H9 (cell line): Measurements from ENCODE around the gene PCDHGC5. TPM values are rescaled to one million over a fixed set of nuclear protein-coding genes. Genes with fewer than 3 reads are reported as not detected.

Experiments
- DNase-seq: peaks from one replicate; pipeline ENCODE4 v3.0.0-alpha.2; 2017
- H2AFZ ChIP-seq: one replicate; pipeline ENCODE4 v1.6.1; 2013; ENCODE audit warnings: mild to moderate bottlenecking, low read length, control low read depth, moderate library complexity
- H2AK5ac ChIP-seq: 2 replicates; pipeline ENCODE4 v1.6.1; 2013; ENCODE audit warnings: low read length, control low read depth, mixed read lengths; ENCODE audit not compliant: insufficient read length
- H2BK120ac ChIP-seq: one replicate; pipeline ENCODE4 v1.6.1; 2013; ENCODE audit warnings: low read depth, mild to moderate bottlenecking, low read length, control low read depth, inconsistent platforms; ENCODE audit not compliant: poor library complexity, severe bottlenecking
- H2BK12ac ChIP-seq: 2 replicates; pipeline ENCODE4 v1.6.1; 2013; ENCODE audit warnings: low read length, control low read depth, mixed read lengths, low read depth; ENCODE audit not compliant: insufficient read length
- H2BK15ac ChIP-seq: 2 replicates; pipeline ENCODE4 v1.6.1; 2013; ENCODE audit warnings: low read depth, low read length, control low read depth
- H2BK20ac ChIP-seq: one replicate; pipeline ENCODE4 v1.6.1; 2013; ENCODE audit warnings: low read depth, mild to moderate bottlenecking, low read length, control low read depth, inconsistent platforms; ENCODE audit not compliant: poor library complexity, severe bottlenecking
- H2BK5ac ChIP-seq: 2 replicates; pipeline ENCODE4 v1.6.1; 2013; ENCODE audit warnings: low read length, control low read depth, mixed read lengths; ENCODE audit not compliant: insufficient read length
- H3K14ac ChIP-seq: 2 replicates; pipeline ENCODE4 v1.6.1; 2013; ENCODE audit warnings: low read length, control low read depth; ENCODE audit not compliant: insufficient read depth
- H3K18ac ChIP-seq: 2 replicates; pipeline ENCODE4 v1.6.1; 2013; ENCODE audit warnings: low read depth, mild to moderate bottlenecking, mixed read lengths, low read length, control low read depth; ENCODE audit not compliant: insufficient read length
- H3K23ac ChIP-seq: 2 replicates; pipeline ENCODE4 v1.6.1; 2013; ENCODE audit warnings: low read length, control low read depth, mixed read lengths, low read depth; ENCODE audit not compliant: insufficient read length
- H3K23me2 ChIP-seq: 2 replicates; pipeline ENCODE4 v1.6.1; 2013; ENCODE audit warnings: low read depth, mild to moderate bottlenecking, mixed read lengths, low read length, control low read depth; ENCODE audit not compliant: insufficient read length, poor library complexity, severe bottlenecking
- H3K27ac ChIP-seq: 2 replicates; pipeline ENCODE4 v1.5.1; 2013; ENCODE audit warnings: low read length, control low read depth, mixed read lengths, low read depth; ENCODE audit not compliant: insufficient read length
- H3K27me3 ChIP-seq: 2 replicates; pipeline ENCODE4 v1.6.1; 2013; ENCODE audit warnings: low read length, control low read depth, inconsistent platforms; ENCODE audit not compliant: insufficient read depth
- H3K4ac ChIP-seq: 2 replicates; pipeline ENCODE4 v1.6.1; 2013; ENCODE audit warnings: low read depth, mild to moderate bottlenecking, control low read depth, inconsistent platforms, low read length, moderate library complexity
- H3K4me1 ChIP-seq: 2 replicates; pipeline ENCODE4 v1.6.1; 2013; ENCODE audit warnings: low read length, control low read depth, inconsistent platforms; ENCODE audit not compliant: insufficient read depth
- H3K4me2 ChIP-seq: 2 replicates; pipeline ENCODE4 v1.6.1; 2013; ENCODE audit warnings: low read length, control low read depth, mixed read lengths; ENCODE audit not compliant: insufficient read length, insufficient read depth
- H3K56ac ChIP-seq: 2 replicates; pipeline ENCODE4 v1.6.1; 2013; ENCODE audit warnings: low read depth, mild to moderate bottlenecking, mixed read lengths, low read length, control low read depth; ENCODE audit not compliant: insufficient read length
- H3K79me1 ChIP-seq: 2 replicates; pipeline ENCODE4 v1.6.1; 2013; ENCODE audit warnings: low read depth, mild to moderate bottlenecking, moderate library complexity, low read length, control low read depth, inconsistent platforms; ENCODE audit not compliant: insufficient read depth, poor library complexity, severe bottlenecking
- H3K79me2 ChIP-seq: 2 replicates; pipeline ENCODE4 v1.6.1; 2013; ENCODE audit warnings: low read length, control low read depth, inconsistent platforms; ENCODE audit not compliant: insufficient read depth
- H3K9ac ChIP-seq: 2 replicates; pipeline ENCODE4 v1.6.1; 2013; ENCODE audit warnings: low read length, control low read depth, mixed read lengths; ENCODE audit not compliant: insufficient read length; ENCODE audit errors: extremely low read depth
- H3K9me3 ChIP-seq: one replicate; pipeline ENCODE4 v1.6.1; 2013; ENCODE audit warnings: low read depth, low read length, inconsistent platforms; ENCODE audit not compliant: control insufficient read depth
- H3T11ph ChIP-seq: one replicate; pipeline ENCODE4 v1.6.1; 2013; ENCODE audit warnings: mild to moderate bottlenecking, low read length, control low read depth, inconsistent platforms
- H4K20me1 ChIP-seq: one replicate; pipeline ENCODE4 v1.6.1; 2013; ENCODE audit not compliant: control insufficient read depth, insufficient read length, insufficient read depth
- H4K5ac ChIP-seq: 2 replicates; pipeline ENCODE4 v1.6.1; 2013; ENCODE audit warnings: low read depth, mild to moderate bottlenecking, mixed read lengths, low read length, control low read depth; ENCODE audit not compliant: insufficient read length
- H4K8ac ChIP-seq: replicated peaks from 2 replicates; pipeline ENCODE4 v1.6.1; 2013; ENCODE audit warnings: low read length, control low read depth, mixed read lengths, low read depth; ENCODE audit not compliant: insufficient read length
- H4K91ac ChIP-seq: 2 replicates; pipeline ENCODE4 v1.6.1; 2013; ENCODE audit warnings: low read depth, mild to moderate bottlenecking, moderate library complexity, mixed read lengths, low read length, control low read depth; ENCODE audit not compliant: insufficient read length
- H3K27ac Mint-ChIP-seq, 3 experiments: 2 replicates in 2 of 3; 3 replicates in 1 of 3; pipeline ENCODE4 v1.8.0; 2020 to 2021; ENCODE audit warnings: mixed read lengths in 3 of 3, mild to moderate bottlenecking in 1 of 3, moderate library complexity in 1 of 3
- H3K27me3 Mint-ChIP-seq: 2 replicates; pipeline ENCODE4 v1.8.0; 2021; ENCODE audit warnings: low read depth, mild to moderate bottlenecking, moderate library complexity, mixed read lengths
- H3K36me3 Mint-ChIP-seq, 3 experiments: 2 replicates in 2 of 3; 3 replicates in 1 of 3; pipeline ENCODE4 v1.8.0; 2020 to 2021; ENCODE audit warnings: low read depth in 3 of 3, mixed read lengths in 3 of 3; ENCODE audit not compliant: insufficient read depth in 1 of 3
- H3K4me1 Mint-ChIP-seq, 2 experiments: 2 replicates each; pipeline ENCODE4 v1.8.0; 2020; ENCODE audit warnings: mixed read lengths in 2 of 2
- H3K4me3 Mint-ChIP-seq, 2 experiments: 2 replicates in 1 of 2; 3 replicates in 1 of 2; pipeline ENCODE4 v1.8.0; 2020 to 2021; ENCODE audit warnings: mild to moderate bottlenecking in 2 of 2, mixed read lengths in 2 of 2, moderate library complexity in 1 of 2
- H3K9me3 Mint-ChIP-seq, 2 experiments: 2 replicates in 1 of 2; 3 replicates in 1 of 2; pipeline ENCODE4 v1.8.0; 2020; ENCODE audit warnings: mild to moderate bottlenecking in 2 of 2, mixed read lengths in 2 of 2, moderate library complexity in 1 of 2
- CTCF ChIP-seq: fragments of 200-600 bp; sonication (generic); conservative IDR thresholded peaks from 3 replicates; pipeline ENCODE4 v1.8.0; 2021; ENCODE audit warnings: antibody characterized with exemption, mild to moderate bottlenecking
- WGBS: extraction: QIAGEN DNeasy Blood & Tissue Kit; methylation state at CpG from one replicate; pipeline ENCODE4 v1.1.7; 2013; ENCODE audit warnings: missing lambda C conversion rate, low lambda C conversion rate, mixed read lengths; ENCODE audit not compliant: insufficient read length; ENCODE audit errors: extremely low coverage; 5-methylcytosine and 5-hydroxymethylcytosine counted together
- long read RNA-seq: library from polyadenylated mRNA; unstranded; transcript quantifications from one replicate; pipeline ENCODE4 v2.0.0, GENCODE V29; 2020
- total RNA-seq: library from RNA; stranded (reverse); gene quantifications from 2 replicates; pipeline ENCODE4 v1.2.1, GENCODE V29; 2021

PCDHGC5 gene
- 0.57 and 0.66 TPM in 2 replicates for total RNA-seq
- long read RNA-seq, partial matches to known transcripts = 2 of 14 reads
- long read RNA-seq, other reads (novel, unspliced or antisense) = 12 of 14 reads

GRCh38 chr5:141488591-141489561 is at the start of gene PCDHGC5:
PCDHGC5 (plus strand) TSS chr5:141489081; CDS start chr5:141489241, 160 bp downstream.
- WGBS = no CpG with 5 or more reads among the region's 14 CpGs
- Mint-ChIP-seq H3K4me3 (no peak within 1 kb of the TSS), H3K27ac (no peak within 1 kb of the TSS; a peak in 1 of 7 replicates), H3K9me3 (no peaks in the 10 kb centered on the region), H3K27me3 (peaks cover 23% of the 10 kb centered on the region), H3K4me1 (peaks cover 26 to 29% of the 10 kb centered on the region in 2 experiments), H3K36me3 (peaks cover 16 to 22% (median 16%) of the 10 kb centered on the region in 3 experiments; a peak in 6 of 7 replicates)
- H3K79me2 ChIP-seq = no peaks in the 10 kb centered on the region; the same call in 1 of the 2 replicates
- H3K14ac ChIP-seq = no peak within 1 kb of the TSS
- no peak within 1 kb of the TSS for H2BK20ac ChIP-seq
- no peaks in the 10 kb centered on the region for H3K9me3 ChIP-seq
- H4K5ac ChIP-seq = no peak within 1 kb of the TSS
- H2BK5ac ChIP-seq = no peak within 1 kb of the TSS
- no peak within 1 kb of the TSS for H3K18ac ChIP-seq
- DNase-seq = no peak
- H3K56ac ChIP-seq = no peak within 1 kb of the TSS
- H4K20me1 ChIP-seq = no peaks in the 10 kb centered on the region
- no peak within 1 kb of the TSS for H4K8ac ChIP-seq
- H2BK120ac ChIP-seq = no peak within 1 kb of the TSS
- H4K91ac ChIP-seq = no peak within 1 kb of the TSS
- H3K27ac ChIP-seq = no peak within 1 kb of the TSS
- H2BK12ac ChIP-seq = no peak within 1 kb of the TSS
- H3K23ac ChIP-seq = no peak within 1 kb of the TSS
- TF ChIP-seq CTCF = no peak
- H2AFZ ChIP-seq = no peak within 1 kb of the TSS
- peaks cover 12% of the 10 kb centered on the region; the same call in 1 of the 2 replicates for H3K27me3 ChIP-seq
- H3K79me1 ChIP-seq = no peaks in the 10 kb centered on the region
- no peak within 1 kb of the TSS for H2BK15ac ChIP-seq
- peaks cover 5% of the 10 kb centered on the region; the same call in 1 of the 2 replicates for H3K4me1 ChIP-seq
- no peak within 1 kb of the TSS for H3K4me2 ChIP-seq
- H3T11ph ChIP-seq = no peak within 1 kb of the TSS
- no peak within 1 kb of the TSS for H2AK5ac ChIP-seq
- H3K4ac ChIP-seq = no peak within 1 kb of the TSS
- peaks cover 17% of the 10 kb centered on the region for H3K23me2 ChIP-seq
- H3K9ac ChIP-seq = no peak within 1 kb of the TSS
